ENCODE data around the gene FBXO48. TPM values are rescaled to one million over a fixed set of nuclear protein-coding genes. Genes with fewer than 3 reads are reported as not detected.

Gene FBXO48
- 2.5 TPM for polyA plus RNA-seq
- long read RNA-seq, donor 1: 0 reads
- long read RNA-seq, donor 2, full-length matches to known transcripts: 1 of 1 reads
- long read RNA-seq, donor 2, partial matches to known transcripts: 0 of 1 reads
- long read RNA-seq, donor 2, other reads (novel, unspliced or antisense): 0 of 1 reads
- long read RNA-seq, donor 3: 0 reads
- long read RNA-seq, donor 4: 0 reads
- long read RNA-seq, donor 5, full-length matches to known transcripts: 1 of 1 reads
- long read RNA-seq, donor 5, partial matches to known transcripts: 0 of 1 reads
- long read RNA-seq, donor 5, other reads (novel, unspliced or antisense): 0 of 1 reads
- long read RNA-seq, donor 6: 0 reads
- long read RNA-seq, donor 7: 0 reads
- long read RNA-seq, donor 8: 0 reads
- long read RNA-seq, donor 9: 0 reads
- long read RNA-seq, donor 10: 0 reads
- long read RNA-seq, donor 11: 0 reads

GRCh38 chr2:68467077-68467960 lies at the start of gene FBXO48, which contains the start of gene APLF:
FBXO48 (minus strand) TSS chr2:68467294; CDS start chr2:68465145, 2,149 bp downstream.
APLF (plus strand) TSS chr2:68467585; CDS start chr2:68467732, 147 bp downstream.
- peak; percentile 99 for DNase-seq
- peaks cover 4% of the 10 kb centered on the region for H3K4me1 ChIP-seq (ENCODE audit: control insufficient read depth, insufficient read depth, low read length)
- no peaks in the 10 kb centered on the region for H3K9me3 ChIP-seq (ENCODE audit: control insufficient read depth, low read depth, low read length)
- WGBS (ENCODE audit: insufficient coverage, low lambda C conversion rate): no CpG with 5 or more reads among the region's 82 CpGs
- no peaks in the 10 kb centered on the region for H3K36me3 ChIP-seq (ENCODE audit: control insufficient read depth, insufficient read depth, low read length)
- H3K27me3 ChIP-seq (ENCODE audit: control insufficient read depth, insufficient read depth, low read length): no peaks in the 10 kb centered on the region
- H3K27ac ChIP-seq (ENCODE audit: low read length): peak within 1 kb of the TSS; percentile 85
- H3K4me3 ChIP-seq (ENCODE audit: low read length): peak within 1 kb of the TSS; percentile 90

- 88% methylated on average over 1 of the region's 5 CpGs for WGBS (ENCODE audit: insufficient coverage, low lambda C conversion rate)
- Histone ChIP-seq H3K27ac (ENCODE audit: low read length) (no peak overlapping the region), H3K27me3 (ENCODE audit: control insufficient read depth, insufficient read depth, low read length) (no peaks in the 10 kb centered on the region), H3K4me3 (ENCODE audit: low read length) (no peak overlapping the region), H3K36me3 (ENCODE audit: control insufficient read depth, insufficient read depth, low read length) (no peaks in the 10 kb centered on the region), H3K4me1 (ENCODE audit: control insufficient read depth, insufficient read depth, low read length) (no peaks in the 10 kb centered on the region), H3K9me3 (ENCODE audit: control insufficient read depth, low read depth, low read length) (no peaks in the 10 kb centered on the region)
- no peak for DNase-seq
Measured at GRCh38 chr2:68516051-68516955, 49.2 kb upstream of the FBXO48 start.

- Histone ChIP-seq H3K27me3 (ENCODE audit: control insufficient read depth, insufficient read depth, low read length) (no peaks in the 10 kb centered on the region), H3K36me3 (ENCODE audit: control insufficient read depth, insufficient read depth, low read length) (no peaks in the 10 kb centered on the region), H3K4me3 (ENCODE audit: low read length) (no peak overlapping the region), H3K27ac (ENCODE audit: low read length) (peak overlapping the region; percentile 57), H3K9me3 (ENCODE audit: control insufficient read depth, low read depth, low read length) (no peaks in the 10 kb centered on the region), H3K4me1 (ENCODE audit: control insufficient read depth, insufficient read depth, low read length) (no peaks in the 10 kb centered on the region)
- peak; percentile 2 to 20 for DNase-seq
- WGBS (ENCODE audit: insufficient coverage, low lambda C conversion rate): no CpG with 5 or more reads among the region's 2 CpGs
Measured at GRCh38 chr2:68514316-68514929, 47.3 kb upstream of the FBXO48 start.

GRCh38 chr2:68512966-68513365 lies 45.9 kb upstream of the FBXO48 start:
- Histone ChIP-seq H3K4me3 (ENCODE audit: low read length) (no peak overlapping the region), H3K27me3 (ENCODE audit: control insufficient read depth, insufficient read depth, low read length) (no peaks in the 10 kb centered on the region), H3K9me3 (ENCODE audit: control insufficient read depth, low read depth, low read length) (no peaks in the 10 kb centered on the region), H3K27ac (ENCODE audit: low read length) (no peak overlapping the region), H3K4me1 (ENCODE audit: control insufficient read depth, insufficient read depth, low read length) (no peaks in the 10 kb centered on the region), H3K36me3 (ENCODE audit: control insufficient read depth, insufficient read depth, low read length) (no peaks in the 10 kb centered on the region)
- 100% methylated on average over 1 of the region's 1 CpG for WGBS (ENCODE audit: insufficient coverage, low lambda C conversion rate)
- DNase-seq: no peak

- Histone ChIP-seq H3K27me3 (ENCODE audit: control insufficient read depth, insufficient read depth, low read length) (no peaks in the 10 kb centered on the region), H3K9me3 (ENCODE audit: control insufficient read depth, low read depth, low read length) (no peaks in the 10 kb centered on the region), H3K27ac (ENCODE audit: low read length) (no peak overlapping the region), H3K36me3 (ENCODE audit: control insufficient read depth, insufficient read depth, low read length) (no peaks in the 10 kb centered on the region), H3K4me1 (ENCODE audit: control insufficient read depth, insufficient read depth, low read length) (no peaks in the 10 kb centered on the region), H3K4me3 (ENCODE audit: low read length) (no peak overlapping the region)
- DNase-seq: no peak
- no CpG with 5 or more reads among the region's 3 CpGs for WGBS (ENCODE audit: insufficient coverage, low lambda C conversion rate)
Measured at GRCh38 chr2:68512326-68512725, 45.2 kb upstream of the FBXO48 start.

- Histone ChIP-seq H3K4me1 (ENCODE audit: control insufficient read depth, insufficient read depth, low read length) (peaks cover 3% of the 10 kb centered on the region), H3K4me3 (ENCODE audit: low read length) (no peak overlapping the region), H3K36me3 (ENCODE audit: control insufficient read depth, insufficient read depth, low read length) (no peaks in the 10 kb centered on the region), H3K9me3 (ENCODE audit: control insufficient read depth, low read depth, low read length) (no peaks in the 10 kb centered on the region), H3K27me3 (ENCODE audit: control insufficient read depth, insufficient read depth, low read length) (no peaks in the 10 kb centered on the region), H3K27ac (ENCODE audit: low read length) (no peak overlapping the region)
- no peak for DNase-seq
- 100% methylated on average over 2 of the region's 3 CpGs for WGBS (ENCODE audit: insufficient coverage, low lambda C conversion rate)
Measured at GRCh38 chr2:68506170-68506569, 39.1 kb upstream of the FBXO48 start.

GRCh38 chr2:68505603-68506159 lies 38.6 kb upstream of the FBXO48 start:
- peak in 1 of 2 donors; percentile 43 for DNase-seq
- 83% methylated on average over 1 of the region's 2 CpGs for WGBS (ENCODE audit: insufficient coverage, low lambda C conversion rate)

GRCh38 chr2:68501768-68502167 lies 34.7 kb upstream of the FBXO48 start:
- Histone ChIP-seq H3K4me1 (ENCODE audit: control insufficient read depth, insufficient read depth, low read length) (peaks cover 3% of the 10 kb centered on the region), H3K9me3 (ENCODE audit: control insufficient read depth, low read depth, low read length) (no peaks in the 10 kb centered on the region), H3K27me3 (ENCODE audit: control insufficient read depth, insufficient read depth, low read length) (no peaks in the 10 kb centered on the region), H3K27ac (ENCODE audit: low read length) (no peak overlapping the region), H3K4me3 (ENCODE audit: low read length) (no peak overlapping the region), H3K36me3 (ENCODE audit: control insufficient read depth, insufficient read depth, low read length) (no peaks in the 10 kb centered on the region)
- WGBS (ENCODE audit: insufficient coverage, low lambda C conversion rate): no CpG with 5 or more reads among the region's 5 CpGs
- no peak for DNase-seq

More at GRCh38 chr2:68505603-68506159, 38.6 kb upstream of the FBXO48 start:
- no peak overlapping the region for H3K4me3 ChIP-seq (ENCODE audit: low read length)
- no peaks in the 10 kb centered on the region for H3K36me3 ChIP-seq (ENCODE audit: control insufficient read depth, insufficient read depth, low read length)
- H3K27me3 ChIP-seq (ENCODE audit: control insufficient read depth, insufficient read depth, low read length): no peaks in the 10 kb centered on the region
- H3K4me1 ChIP-seq (ENCODE audit: control insufficient read depth, insufficient read depth, low read length): peaks cover 3% of the 10 kb centered on the region
- H3K9me3 ChIP-seq (ENCODE audit: control insufficient read depth, low read depth, low read length): no peaks in the 10 kb centered on the region
- H3K27ac ChIP-seq (ENCODE audit: low read length): no peak overlapping the region

- Histone ChIP-seq H3K36me3 (ENCODE audit: control insufficient read depth, insufficient read depth, low read length) (no peaks in the 10 kb centered on the region), H3K27me3 (ENCODE audit: control insufficient read depth, insufficient read depth, low read length) (no peaks in the 10 kb centered on the region), H3K4me3 (ENCODE audit: low read length) (no peak overlapping the region), H3K27ac (ENCODE audit: low read length) (no peak overlapping the region), H3K4me1 (ENCODE audit: control insufficient read depth, insufficient read depth, low read length) (no peaks in the 10 kb centered on the region), H3K9me3 (ENCODE audit: control insufficient read depth, low read depth, low read length) (peaks cover 2% of the 10 kb centered on the region)
- no peak for DNase-seq
- WGBS (ENCODE audit: insufficient coverage, low lambda C conversion rate): no CpG with 5 or more reads among the region's 4 CpGs
Measured at GRCh38 chr2:68500649-68501048, 33.6 kb upstream of the FBXO48 start.
